B cell (primary cell): ENCODE data around the gene LIPC. TPM values are rescaled to one million over a fixed set of nuclear protein-coding genes. Genes with fewer than 3 reads are reported as not detected.

ENCODE experiments used
- ATAC-seq: fragments of 200-7000 bp; cut with Tn5 transposase; one replicate; pipeline ENCODE4 v1.10.0; 2021; ENCODE audit warnings: low read depth, mild to moderate bottlenecking, moderate number of reproducible peaks, moderate library complexity
- CTCF ChIA-PET: fragments of 350-600 bp; sonication (Branson Sonifier 250); formaldehyde crosslinking; loops from one replicate; lab custom pipeline; 2021; ENCODE audit warnings: antibody characterized with exemption, inconsistent platforms; lab: Charles Lee
- POLR2A ChIA-PET: fragments of 350-600 bp; sonication (Branson Sonifier 250); formaldehyde crosslinking; loops from one replicate; lab custom pipeline; 2021; ENCODE audit warnings: antibody characterized with exemption; lab: Charles Lee
- DNase-seq: peaks from one replicate; pipeline ENCODE4 v3.0.0; 2013
- H2AFZ ChIP-seq: 2 replicates; pipeline ENCODE4 v1.6.1; 2012; ENCODE audit warnings: mild to moderate bottlenecking, low read depth, low read length; ENCODE audit not compliant: insufficient read depth, poor library complexity, severe bottlenecking
- H3K27ac ChIP-seq, 2 donors: 1 replicate in 1 of 2; 2 replicates in 1 of 2; pipeline ENCODE4 v1.5.1; 2012 to 2013; ENCODE audit warnings: low read length in 2 of 2, mild to moderate bottlenecking in 2 of 2, moderate library complexity in 1 of 2
- H3K27me3 ChIP-seq, 4 experiments: fragments of 200-600 bp in 1 of 4; sonication (generic) in 1 of 4; replicated peaks in 1 of 4; 1 replicate in 2 of 4; 2 replicates in 2 of 4; pipeline versions ENCODE4 v1.6.1 to v1.7.0; 2013 to 2016; ENCODE audit warnings: low read length in 3 of 4, mild to moderate bottlenecking in 2 of 4, mixed read lengths in 1 of 4, moderate library complexity in 1 of 4; ENCODE audit not compliant: insufficient read depth in 4 of 4, control insufficient read depth in 3 of 4; ENCODE audit errors: control extremely low read depth in 1 of 4
- H3K36me3 ChIP-seq, 2 experiments: replicated peaks in 1 of 2; 1 replicate in 1 of 2; 2 replicates in 1 of 2; pipeline versions ENCODE4 v1.6.1 to v1.7.1; 2013; ENCODE audit warnings: low read length in 1 of 2; ENCODE audit not compliant: insufficient read depth in 2 of 2, control insufficient read depth in 1 of 2; ENCODE audit errors: control extremely low read depth in 1 of 2, extremely low read depth in 1 of 2
- H3K4me1 ChIP-seq, 2 donors: fragments of 200-600 bp in 1 of 2; sonication (generic) in 1 of 2; 1 replicate in 1 of 2; 2 replicates in 1 of 2; pipeline versions ENCODE4 v1.5.1 to v1.6.1; 2013 to 2017; ENCODE audit warnings: low read length in 2 of 2; ENCODE audit not compliant: control insufficient read depth in 2 of 2, insufficient read depth in 2 of 2
- H3K4me2 ChIP-seq: replicated peaks from 2 replicates; pipeline ENCODE3; 2012; ENCODE audit warnings: mild to moderate bottlenecking, low read depth, low read length; ENCODE audit not compliant: poor library complexity, severe bottlenecking
- H3K4me3 ChIP-seq, 5 experiments: fragments of 200-600 bp in 1 of 5; sonication (generic) in 1 of 5; 1 replicate in 3 of 5; 2 replicates in 2 of 5; pipeline versions ENCODE4 v1.5.1 to v1.7.0; 2011 to 2016; ENCODE audit warnings: low read length in 4 of 5, mild to moderate bottlenecking in 4 of 5, low read depth in 2 of 5, control low read depth in 1 of 5, moderate library complexity in 1 of 5; ENCODE audit not compliant: insufficient read depth in 1 of 5; ENCODE audit errors: control extremely low read depth in 1 of 5, extremely low read depth in 1 of 5
- H3K79me2 ChIP-seq: fragments of 200-600 bp; sonication (generic); one replicate; pipeline ENCODE4 v1.6.0; 2016; ENCODE audit warnings: low read length; ENCODE audit not compliant: control insufficient read depth, insufficient read depth
- H3K9ac ChIP-seq: fragments of 200-600 bp; sonication (generic); 2 replicates; pipeline ENCODE4 v1.6.1; 2017; ENCODE audit warnings: mild to moderate bottlenecking, low read length, moderate library complexity
- H3K9me3 ChIP-seq, 3 donors: one replicate each; pipeline versions ENCODE4 v1.6.1 to v1.7.1; 2013; ENCODE audit warnings: low read length in 2 of 3; ENCODE audit not compliant: control insufficient read depth in 2 of 3, insufficient read depth in 1 of 3; ENCODE audit errors: control extremely low read depth in 1 of 3
- H4K20me1 ChIP-seq: 2 replicates; pipeline ENCODE4 v1.6.0; 2012; ENCODE audit warnings: mild to moderate bottlenecking, low read length; ENCODE audit not compliant: insufficient read depth, control insufficient read depth, poor library complexity, severe bottlenecking
- H3K27ac Mint-ChIP-seq: one replicate; pipeline ENCODE4 v1.8.0; 2021; ENCODE audit warnings: mixed read lengths
- H3K27me3 Mint-ChIP-seq: one replicate; pipeline ENCODE4 v1.8.0; 2021; ENCODE audit warnings: mixed read lengths
- H3K4me1 Mint-ChIP-seq: one replicate; pipeline ENCODE4 v1.8.0; 2021; ENCODE audit warnings: mixed read lengths
- H3K4me3 Mint-ChIP-seq: one replicate; pipeline ENCODE4 v1.8.0; 2021; ENCODE audit warnings: mixed read lengths
- H3K9me3 Mint-ChIP-seq: one replicate; pipeline ENCODE4 v1.8.0; 2022; ENCODE audit warnings: mixed read lengths; ENCODE audit not compliant: insufficient read depth
- CTCF ChIP-seq: fragments of 200-600 bp; IDR thresholded peaks from one replicate; pipeline ENCODE4 v1.8.0; 2022; ENCODE audit warnings: antibody characterized with exemption, mild to moderate bottlenecking
- EZH2 ChIP-seq: IDR thresholded peaks from 2 replicates; pipeline ENCODE4 v1.6.1; 2012; ENCODE audit warnings: borderline replicate concordance, low read depth, mild to moderate bottlenecking, moderate library complexity, low read length; ENCODE audit not compliant: insufficient read depth, poor library complexity, severe bottlenecking
- WGBS: methylation state at CpG from one replicate; pipeline ENCODE4 v1.1.5; 2013; ENCODE audit warnings: missing lambda C conversion rate; ENCODE audit not compliant: insufficient coverage; 5-methylcytosine and 5-hydroxymethylcytosine counted together
- intact Hi-C: fragments of 100-400 bp; cut with micrococcal nuclease; formaldehyde crosslinking; loops from one replicate; pipeline ENCODE4 v1.10.0; 2022
- polyA plus RNA-seq: library from polyadenylated mRNA; depleted of rRNA; stranded (reverse); fragments of >200 nt; gene quantifications from 2 replicates; pipeline ENCODE4 v1.2.3, GENCODE V29; 2012
- total RNA-seq, 2 donors: library from RNA; stranded (reverse); fragments of 120-200 nt in 1 of 2; gene quantifications; 1 replicate in 1 of 2; 2 replicates in 1 of 2; pipeline versions ENCODE4 v1.2.3 to v1.2.4, GENCODE V29; 2013 to 2022

LIPC gene
- total and polyA plus RNA-seq, 2 donors (not counting 1 experiment from before 2014, with no cell fraction given) = not detected

DNA sequence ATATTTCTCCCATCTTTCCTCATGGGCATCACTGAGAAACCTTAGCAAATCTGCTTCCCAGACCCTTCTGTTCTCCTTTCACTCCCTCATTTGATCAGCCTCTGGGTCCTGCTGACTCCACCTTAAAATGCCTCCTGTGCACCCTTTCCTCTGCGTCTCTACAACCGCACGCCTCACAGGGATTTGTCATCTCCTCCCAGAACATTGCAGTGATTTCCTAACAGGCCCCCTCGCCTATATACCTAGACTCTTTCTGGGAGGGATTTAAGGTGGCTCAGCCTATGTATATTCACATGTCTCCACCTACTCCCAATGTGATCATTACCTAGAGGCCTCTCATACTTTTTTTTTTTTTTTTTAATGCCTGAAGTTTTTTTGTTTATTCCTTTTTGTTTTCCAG is 69.2 kb downstream of the LIPC start:
- no peaks in the 10 kb centered on the region for H3K36me3 ChIP-seq
- H2AFZ ChIP-seq = no peak overlapping the region

GRCh38 chr15:58501636-58502188 is 69.9 kb downstream of the LIPC start:
- intact Hi-C loops = no loop called here
- Histone ChIP-seq H3K4me2 (no peak overlapping the region), H3K27ac (no peak overlapping the region), H3K4me1 (no peaks in the 10 kb centered on the region), H3K4me3 (no peak overlapping the region), H4K20me1 (no peaks in the 10 kb centered on the region), H2AFZ (no peak overlapping the region), H3K79me2 (no peaks in the 10 kb centered on the region), H3K9me3 (no peaks in the 10 kb centered on the region), H3K9ac (no peak overlapping the region), H3K27me3 (peaks cover 0 to 8% (median 0%) of the 10 kb centered on the region in 4 experiments), H3K36me3 (no peaks in the 10 kb centered on the region)
- 94% methylated on average over 4 of the region's 4 CpGs for WGBS
- H3K9me3 Mint-ChIP-seq = no peaks in the 10 kb centered on the region
- no peak for ATAC-seq
- no peak for DNase-seq
- H3K27ac Mint-ChIP-seq = no peak overlapping the region
- no peak overlapping the region for H3K4me3 Mint-ChIP-seq
- no peak for TF ChIP-seq CTCF
- no peak for TF ChIP-seq EZH2
- ChIA-PET POLR2A (no interaction called here), CTCF (no interaction called here)
- H3K4me1 Mint-ChIP-seq = no peaks in the 10 kb centered on the region
- peaks cover 13% of the 10 kb centered on the region for H3K27me3 Mint-ChIP-seq

More for the DNA sequence above, 69.2 kb downstream of the LIPC start:
- ChIA-PET POLR2A (no interaction called here), CTCF (no interaction called here)
- H3K9me3 ChIP-seq = no peaks in the 10 kb centered on the region
- Mint-ChIP-seq H3K4me3 (no peak overlapping the region), H3K9me3 (no peaks in the 10 kb centered on the region), H3K4me1 (no peaks in the 10 kb centered on the region), H3K27ac (no peak overlapping the region), H3K27me3 (peaks cover 6% of the 10 kb centered on the region)
- no peak for ATAC-seq
- DNase-seq = no peak
- H3K4me2 ChIP-seq = no peak overlapping the region
- no peak overlapping the region for H3K27ac ChIP-seq
- peaks cover 0 to 8% (median 0%) of the 10 kb centered on the region in 4 experiments for H3K27me3 ChIP-seq
- WGBS = no CpG with 5 or more reads among the region's 4 CpGs
- TF ChIP-seq EZH2 (no peak), CTCF (no peak)
- no peak overlapping the region for H3K4me3 ChIP-seq
- no peak overlapping the region for H3K9ac ChIP-seq
- H4K20me1 ChIP-seq = no peaks in the 10 kb centered on the region
- H3K79me2 ChIP-seq = no peaks in the 10 kb centered on the region
- intact Hi-C loops = no loop called here
- H3K4me1 ChIP-seq = no peaks in the 10 kb centered on the region
